IMR-90 (cell line): Measurements from ENCODE around the gene SDF2L1. TPM values are rescaled to one million over a fixed set of nuclear protein-coding genes. Genes with fewer than 3 reads are reported as not detected.
A peak's percentile ranks its signal among the peaks of the same experiment; 100 is the strongest.

Experiments used
- ATAC-seq: fragments of 200-7000 bp; cut with Tn5 transposase; 2 replicates; pipeline ENCODE4 v1.9.1; 2020; ENCODE audit warnings: low read depth, mild to moderate bottlenecking, moderate library complexity
- BruUV-seq: library from RNA; stranded (reverse); fragments of 400-500 nt; replicated peaks from 2 replicates; lab custom pipeline; 2021; lab: Mats Ljungman, UMichigan
- CTCF ChIA-PET: fragments of 300-600 bp; formaldehyde crosslinking; extraction: SDS; loops from one replicate; lab custom pipeline; 2021; ENCODE audit warnings: antibody characterized with exemption; lab: Yijun Ruan, JAX
- POLR2A ChIA-PET: fragments of 300-600 bp; sonication (Branson Sonifier 250); formaldehyde crosslinking; loops from one replicate; lab custom pipeline; 2022; ENCODE audit warnings: antibody characterized with exemption; ENCODE audit not compliant: unreplicated experiment; lab: Charles Lee
- DNase-seq: peaks from one replicate; pipeline ENCODE4 v3.0.0; 2013
- H2AFZ ChIP-seq: replicated peaks from 2 replicates; pipeline ENCODE3; 2013; ENCODE audit warnings: low read length, mild to moderate bottlenecking; ENCODE audit not compliant: poor library complexity
- H2AK5ac ChIP-seq: 2 replicates; pipeline ENCODE4 v1.6.1; 2013; ENCODE audit warnings: low read depth, low read length, inconsistent platforms
- H2AK9ac ChIP-seq: replicated peaks from 2 replicates; pipeline ENCODE3; 2013; ENCODE audit warnings: mild to moderate bottlenecking, low read depth, low read length, moderate library complexity; ENCODE audit not compliant: poor library complexity
- H2BK120ac ChIP-seq: 2 replicates; pipeline ENCODE4 v1.6.1; 2013; ENCODE audit warnings: low read depth, low read length, inconsistent platforms
- H2BK15ac ChIP-seq: 3 replicates; pipeline ENCODE4 v1.6.1; 2013; ENCODE audit warnings: low read depth, low read length, inconsistent platforms
- H2BK20ac ChIP-seq: 2 replicates; pipeline ENCODE4 v1.6.1; 2013; ENCODE audit warnings: low read depth, mild to moderate bottlenecking, inconsistent platforms, low read length, moderate library complexity
- H2BK5ac ChIP-seq: 2 replicates; pipeline ENCODE4 v1.6.1; 2013; ENCODE audit warnings: mild to moderate bottlenecking, low read depth, low read length, inconsistent platforms; ENCODE audit not compliant: poor library complexity, severe bottlenecking
- H3K14ac ChIP-seq: replicated peaks from 2 replicates; pipeline ENCODE4 v1.6.1; 2013; ENCODE audit warnings: low read depth, low read length, inconsistent platforms
- H3K18ac ChIP-seq: 2 replicates; pipeline ENCODE4 v1.6.1; 2013; ENCODE audit warnings: low read depth, low read length, control low read depth
- H3K23ac ChIP-seq: 2 replicates; pipeline ENCODE4 v1.6.1; 2013; ENCODE audit warnings: low read depth, low read length, inconsistent platforms
- H3K27ac ChIP-seq: 2 replicates; pipeline ENCODE4 v1.5.1; 2013; ENCODE audit warnings: mild to moderate bottlenecking, control low read depth, low read length; ENCODE audit not compliant: insufficient read depth
- H3K27me3 ChIP-seq: 2 replicates; pipeline ENCODE4 v1.6.1; 2013; ENCODE audit warnings: low read length; ENCODE audit not compliant: control insufficient read depth, insufficient read depth
- H3K36me3 ChIP-seq: 2 replicates; pipeline ENCODE4 v1.6.1; 2013; ENCODE audit warnings: low read length, mixed read lengths; ENCODE audit not compliant: control insufficient read depth, insufficient read depth
- H3K4ac ChIP-seq: 2 replicates; pipeline ENCODE4 v1.6.1; 2013; ENCODE audit warnings: low read depth, low read length, inconsistent platforms
- H3K4me1 ChIP-seq: 2 replicates; pipeline ENCODE4 v1.6.1; 2013; ENCODE audit warnings: low read length, mixed read lengths; ENCODE audit not compliant: control insufficient read depth, insufficient read depth
- H3K4me2 ChIP-seq: 2 replicates; pipeline ENCODE4 v1.6.1; 2013; ENCODE audit warnings: low read depth, mild to moderate bottlenecking, control low read depth, low read length, moderate library complexity
- H3K4me3 ChIP-seq: 2 replicates; pipeline ENCODE4 v1.5.1; 2013; ENCODE audit warnings: low read depth, mild to moderate bottlenecking, control low read depth, low read length, moderate library complexity; ENCODE audit not compliant: insufficient read depth
- H3K56ac ChIP-seq: 2 replicates; pipeline ENCODE4 v1.6.1; 2013; ENCODE audit warnings: low read length, inconsistent platforms; ENCODE audit not compliant: insufficient read depth; ENCODE audit errors: extremely low read depth
- H3K79me1 ChIP-seq, 2 experiments: 2 replicates each; pipeline ENCODE4 v1.6.1; 2013; ENCODE audit warnings: low read length in 2 of 2, inconsistent platforms in 1 of 2, low read depth in 1 of 2
- H3K9ac ChIP-seq: 2 replicates; pipeline ENCODE4 v1.6.1; 2013; ENCODE audit warnings: low read depth, low read length, control low read depth
- H3K9me1 ChIP-seq: 2 replicates; pipeline ENCODE4 v1.6.1; 2013; ENCODE audit warnings: low read length, inconsistent platforms; ENCODE audit not compliant: insufficient read depth
- H3K9me3 ChIP-seq: 2 replicates; pipeline ENCODE4 v1.6.1; 2013; ENCODE audit warnings: low read length; ENCODE audit not compliant: control insufficient read depth, insufficient read depth
- H4K20me1 ChIP-seq: 2 replicates; pipeline ENCODE4 v1.6.1; 2013; ENCODE audit warnings: low read length, inconsistent platforms; ENCODE audit not compliant: insufficient read depth
- H4K5ac ChIP-seq: 2 replicates; pipeline ENCODE4 v1.6.1; 2013; ENCODE audit warnings: mild to moderate bottlenecking, low read depth, low read length, control low read depth
- H4K8ac ChIP-seq, 2 experiments: 2 replicates each; pipeline ENCODE4 v1.6.1; 2013; ENCODE audit warnings: low read depth in 2 of 2, low read length in 2 of 2, control low read depth in 1 of 2, inconsistent platforms in 1 of 2
- H4K91ac ChIP-seq: 2 replicates; pipeline ENCODE4 v1.6.1; 2013; ENCODE audit warnings: low read depth, low read length, inconsistent platforms; ENCODE audit not compliant: insufficient read depth
- CHD1 ChIP-seq: IDR thresholded peaks from 2 replicates; pipeline ENCODE4 v1.6.1; 2012; ENCODE audit warnings: low read depth, low read length, improper control_type of control experiment
- CTCF ChIP-seq: conservative IDR thresholded peaks from 2 replicates; pipeline ENCODE4 v1.5.1; 2012; ENCODE audit warnings: mild to moderate bottlenecking, low read depth, low read length, improper control_type of control experiment
- ELK1 ChIP-seq: fragments of 150-350 bp; IDR thresholded peaks from 2 replicates; pipeline ENCODE4 v1.6.1; 2016; ENCODE audit warnings: low read depth, mild to moderate bottlenecking, low read length, moderate library complexity, borderline replicate concordance
- FOS ChIP-seq: fragments of 150-350 bp; IDR thresholded peaks from 2 replicates; pipeline ENCODE4 v1.6.1; 2016; ENCODE audit warnings: low read depth, low read length
- MAFK ChIP-seq: IDR thresholded peaks from 2 replicates; pipeline ENCODE4 v1.6.1; 2012; ENCODE audit warnings: low read depth, low read length, improper control_type of control experiment
- MAZ ChIP-seq: IDR thresholded peaks from 2 replicates; pipeline ENCODE4 v1.6.1; 2012; ENCODE audit warnings: low read depth, mild to moderate bottlenecking, low read length, improper control_type of control experiment, moderate library complexity, borderline replicate concordance
- MXI1 ChIP-seq: IDR thresholded peaks from 2 replicates; pipeline ENCODE4 v1.6.1; 2012; ENCODE audit warnings: low read depth, mild to moderate bottlenecking, low read length, moderate library complexity, borderline replicate concordance
- RAD21 ChIP-seq: IDR thresholded peaks from 2 replicates; pipeline ENCODE4 v1.6.1; 2012; ENCODE audit warnings: low read length, improper control_type of control experiment
- RCOR1 ChIP-seq: IDR thresholded peaks from 2 replicates; pipeline ENCODE4 v1.6.1; 2012; ENCODE audit warnings: mild to moderate bottlenecking, low read length, improper control_type of control experiment; ENCODE audit not compliant: insufficient replicate concordance
- WGBS, 2 experiments: methylation state at CpG; one replicate each; pipeline versions ENCODE4 v1.1.5 to v1.1.7; 2013; ENCODE audit warnings: missing lambda C conversion rate in 2 of 2; ENCODE audit not compliant: insufficient read length in 1 of 2; ENCODE audit errors: extremely low coverage in 2 of 2; 5-methylcytosine and 5-hydroxymethylcytosine counted together
- dilution Hi-C: fragments of 300-500 bp; cut with HindIII; formaldehyde crosslinking; loops from one replicate; pipeline ENCODE4 v1.14.3; 2018; ENCODE audit warnings: low sequenced_read_pairs; ENCODE audit not compliant: unreplicated experiment
- in situ Hi-C: fragments of 300-500 bp; cut with MboI; formaldehyde crosslinking; loops from 3 replicates; pipeline ENCODE4 v1.14.3; 2019; ENCODE audit warnings: low sequenced_read_pairs, inconsistent platforms, mixed read lengths
- intact Hi-C: fragments of 100-400 bp; cut with micrococcal nuclease; formaldehyde crosslinking; loops from 2 replicates; pipeline ENCODE4 v1.10.0; 2022
- polyA plus RNA-seq, 3 experiments: library from polyadenylated mRNA; depleted of rRNA; stranded (reverse); fragments of >200 nt; gene quantifications; 2 replicates each; pipeline ENCODE4 v1.2.3, GENCODE V29; 2012; ENCODE audit warnings: low replicate concordance in 1 of 3
- total RNA-seq: library from RNA; depleted of rRNA; stranded (reverse); fragments of >200 nt; gene quantifications from 2 replicates; pipeline ENCODE4 v1.2.3, GENCODE V29; 2012

The SDF2L1 gene
- total and polyA plus RNA-seq, 2 of the 4 experiments (the other 2 are of a cell fraction): 18.8 to 51.1 TPM

GRCh38 chr22:21693333-21693998 is 51.4 kb downstream of the SDF2L1 start:
- dilution Hi-C loops: no loop called here
- BruUV-seq: no TSS peak
- CTCF ChIA-PET: no interaction called here
- Histone ChIP-seq H4K20me1 (peaks cover 15% of the 10 kb centered on the region), H2BK15ac (no peak overlapping the region), H2BK120ac (no peak overlapping the region), H2AK5ac (no peak overlapping the region), H3K27ac (no peak overlapping the region), H3K79me1 (peaks cover 0 to 17% of the 10 kb centered on the region in 2 experiments; a peak in 1 of 4 replicates), H3K56ac (no peak overlapping the region), H3K4me3 (no peak overlapping the region), H4K5ac (no peak overlapping the region), H3K14ac (no peak overlapping the region), H3K36me3 (peaks cover 59% of the 10 kb centered on the region), H3K9me1 (peaks cover 21% of the 10 kb centered on the region), H3K18ac (no peak overlapping the region), H3K27me3 (no peaks in the 10 kb centered on the region), H3K23ac (no peak overlapping the region), H2AFZ (no peak overlapping the region), H2AK9ac (peak overlapping the region; percentile 28), H2BK5ac (no peak overlapping the region), H3K4me1 (peaks cover 9% of the 10 kb centered on the region), H3K4me2 (no peak overlapping the region), H4K8ac (no peak overlapping the region), H3K9me3 (no peaks in the 10 kb centered on the region), H3K4ac (no peak overlapping the region), H3K9ac (no peak overlapping the region), H2BK20ac (no peak overlapping the region), H4K91ac (no peak overlapping the region)
- DNase-seq (no peak), ATAC-seq (no peak)
- POLR2A ChIA-PET: no interaction called here
- in situ Hi-C loops: no loop called here
- TF ChIP-seq RAD21: no peak
- no peak for TF ChIP-seq FOS
- no peak for TF ChIP-seq MAFK
- no peak for TF ChIP-seq MAZ
- no peak for TF ChIP-seq MXI1
- no peak for TF ChIP-seq RCOR1
- no peak for TF ChIP-seq CHD1
- TF ChIP-seq CTCF: no peak
- TF ChIP-seq ELK1: no peak
- WGBS, 2 experiments: 83% methylated on average over 3 of the region's 14 CpGs; no CpG with 5 or more reads in 1 of the 2 experiments
- intact Hi-C loops: no loop called here
